NCI-H2081 treated with DMSO at 0.1 percent for 48 hours (cell line): ENCODE data around the gene GPD1.
"Not testable (repeated sequence)": the region's sequence is repeated elsewhere in the genome, so short reads cannot be mapped to it uniquely, and the experiment has no call there.

Experiments used
- DNase-seq: peaks from one replicate; lab custom pipeline; 2025; lab: John Stamatoyannopoulos, UW

The GPD1 gene

DNA sequence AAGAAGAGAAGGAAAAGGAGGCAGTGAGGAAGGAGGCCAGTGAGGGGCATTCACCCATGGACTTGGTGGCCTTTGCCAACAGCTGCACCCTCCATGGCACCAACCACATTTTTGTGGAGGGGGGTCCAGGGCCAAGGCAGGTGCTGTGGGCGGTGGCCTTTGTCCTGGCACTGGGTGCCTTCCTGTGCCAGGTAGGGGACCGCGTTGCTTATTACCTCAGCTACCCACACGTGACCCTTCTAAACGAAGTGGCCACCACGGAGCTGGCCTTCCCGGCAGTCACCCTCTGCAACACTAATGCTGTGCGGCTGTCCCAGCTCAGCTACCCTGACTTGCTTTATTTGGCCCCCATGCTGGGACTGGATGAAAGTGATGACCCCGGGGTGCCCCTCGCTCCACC lies 30.1 kb upstream of the GPD1 start:
- no peak for DNase-seq

DNA sequence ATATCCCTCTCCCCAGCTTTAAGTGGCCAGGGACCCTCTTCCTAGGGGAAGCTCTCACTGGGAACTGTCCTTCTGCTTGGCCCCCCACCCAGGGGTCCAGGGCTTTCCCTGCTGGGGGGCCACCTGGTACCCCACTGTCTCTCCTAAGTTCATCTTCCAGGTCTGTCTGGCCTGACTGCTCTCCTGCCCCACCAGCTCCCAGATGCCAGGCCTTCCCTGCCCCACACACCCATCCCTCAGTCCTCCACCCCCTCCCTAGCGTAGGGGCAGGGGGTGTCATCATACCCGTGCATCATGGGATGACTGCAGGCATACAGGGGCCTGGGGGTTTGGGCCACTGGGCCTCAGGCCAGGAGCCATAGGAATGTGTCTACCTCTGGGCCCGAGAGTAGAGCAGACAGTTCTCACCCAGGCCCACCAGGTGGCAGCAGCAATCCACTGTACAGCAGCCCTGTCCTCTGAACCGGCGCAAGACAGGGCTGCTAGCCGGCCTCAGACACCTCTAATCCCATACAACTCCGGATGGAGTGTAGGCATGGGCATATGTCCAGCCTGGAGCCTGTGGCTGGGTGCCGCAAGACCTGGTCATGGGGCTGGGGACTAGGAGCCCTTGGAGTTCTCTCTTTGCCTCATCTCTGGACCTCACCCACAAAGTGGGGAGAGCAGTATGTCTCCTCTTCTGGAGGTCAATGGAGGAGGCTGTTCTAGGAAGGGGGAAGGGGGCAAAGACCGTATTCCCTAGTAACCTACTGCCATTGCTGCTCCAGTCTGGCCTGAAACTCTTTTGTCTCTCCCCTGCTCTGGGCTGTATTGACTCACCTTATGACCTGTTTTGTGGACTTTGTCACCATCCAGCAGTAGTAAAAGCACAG lies 28.6 kb upstream of the GPD1 start:
- DNase-seq, result no peak

DNA sequence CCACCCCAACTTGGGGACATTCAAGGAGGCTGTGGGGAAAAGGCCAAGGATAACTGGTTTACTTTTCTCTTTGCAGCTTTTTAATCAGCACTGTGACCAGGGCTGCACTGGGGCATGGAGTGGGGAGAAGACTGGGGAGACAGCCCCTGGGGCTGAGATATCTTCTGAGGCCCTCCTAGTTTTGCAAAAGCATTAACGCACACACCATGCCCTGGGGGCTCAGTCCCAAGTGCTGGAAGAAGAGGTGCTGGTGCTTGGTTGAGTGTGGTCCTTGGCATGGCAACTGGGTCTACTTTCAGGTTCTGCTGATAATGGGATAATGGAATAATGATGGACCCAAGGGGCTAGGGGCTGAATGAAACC lies 28.0 kb upstream of the GPD1 start:
- DNase-seq, result no peak

DNA sequence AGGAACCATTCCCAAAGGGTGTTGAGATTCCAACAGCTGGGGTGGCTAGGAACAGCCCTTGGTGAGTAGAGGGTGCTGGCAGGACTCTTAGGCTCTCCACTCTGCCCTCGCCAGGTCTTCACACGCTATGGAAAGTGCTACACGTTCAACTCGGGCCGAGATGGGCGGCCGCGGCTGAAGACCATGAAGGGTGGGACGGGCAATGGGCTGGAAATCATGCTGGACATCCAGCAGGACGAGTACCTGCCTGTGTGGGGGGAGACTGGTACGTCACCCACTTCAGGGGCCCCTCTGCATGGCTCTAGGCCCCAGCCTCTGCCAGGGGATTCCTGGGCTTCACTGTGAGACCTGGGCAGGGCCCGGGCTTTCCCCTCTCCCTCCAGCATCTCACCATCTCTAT lies 26.7 kb upstream of the GPD1 start:
- no peak for DNase-seq

DNA sequence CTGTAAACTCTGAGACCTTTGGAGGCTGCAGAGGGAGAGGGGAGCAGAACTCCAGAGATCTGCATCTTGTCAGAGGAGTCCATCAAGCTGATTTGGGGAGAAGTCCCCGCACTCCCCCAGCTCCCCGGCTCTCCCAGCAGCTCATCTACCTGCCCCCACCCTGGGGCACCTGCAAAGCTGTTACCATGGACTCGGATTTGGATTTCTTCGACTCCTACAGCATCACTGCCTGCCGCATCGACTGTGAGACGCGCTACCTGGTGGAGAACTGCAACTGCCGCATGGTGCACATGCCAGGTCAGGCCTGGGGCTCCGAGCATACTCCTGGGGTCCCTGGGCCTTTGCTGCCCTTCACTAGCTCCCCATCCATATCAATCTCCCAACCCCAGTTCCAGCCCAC lies 25.5 kb upstream of the GPD1 start:
- DNase-seq, result no peak

DNA sequence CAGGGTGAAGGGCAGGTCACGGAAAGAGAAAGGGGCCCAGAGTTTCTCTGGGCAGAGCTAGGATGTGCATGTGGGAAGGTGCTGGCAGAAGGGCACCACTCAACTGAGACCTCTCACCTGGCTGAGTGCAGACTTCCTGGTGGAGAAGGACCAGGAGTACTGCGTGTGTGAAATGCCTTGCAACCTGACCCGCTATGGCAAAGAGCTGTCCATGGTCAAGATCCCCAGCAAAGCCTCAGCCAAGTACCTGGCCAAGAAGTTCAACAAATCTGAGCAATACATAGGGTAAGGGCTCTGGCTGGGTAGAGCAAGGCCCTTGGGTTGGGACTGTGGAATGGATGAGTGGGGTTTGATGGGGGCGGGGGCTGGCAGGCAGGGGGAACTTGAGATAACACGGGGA lies 24.0 kb upstream of the GPD1 start:
- DNase-seq, result no peak

DNA sequence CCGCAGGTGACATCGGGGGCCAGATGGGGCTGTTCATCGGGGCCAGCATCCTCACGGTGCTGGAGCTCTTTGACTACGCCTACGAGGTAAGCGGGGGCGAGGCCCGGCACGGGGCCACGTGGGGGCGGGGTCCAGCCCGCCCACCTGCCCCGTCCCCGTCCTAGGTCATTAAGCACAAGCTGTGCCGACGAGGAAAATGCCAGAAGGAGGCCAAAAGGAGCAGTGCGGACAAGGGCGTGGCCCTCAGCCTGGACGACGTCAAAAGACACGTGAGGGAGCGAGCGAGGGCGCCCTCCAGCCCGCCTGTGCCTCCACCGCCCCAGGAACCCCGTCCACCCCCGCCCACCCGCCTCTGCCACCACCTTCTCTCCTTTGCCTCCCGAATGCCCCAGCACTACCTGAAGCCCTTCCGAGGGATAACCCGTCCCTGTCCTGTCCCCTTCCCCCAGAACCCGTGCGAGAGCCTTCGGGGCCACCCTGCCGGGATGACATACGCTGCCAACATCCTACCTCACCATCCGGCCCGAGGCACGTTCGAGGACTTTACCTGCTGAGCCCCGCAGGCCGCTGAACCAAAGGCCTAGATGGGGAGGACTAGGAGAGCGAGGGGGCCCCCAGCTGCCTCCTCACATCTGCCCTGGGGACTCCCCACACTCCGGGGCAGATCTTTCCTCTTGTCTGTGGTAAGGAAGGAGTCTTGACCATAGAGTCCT lies 22.6 kb upstream of the GPD1 start:
- DNase-seq, result no peak

DNA sequence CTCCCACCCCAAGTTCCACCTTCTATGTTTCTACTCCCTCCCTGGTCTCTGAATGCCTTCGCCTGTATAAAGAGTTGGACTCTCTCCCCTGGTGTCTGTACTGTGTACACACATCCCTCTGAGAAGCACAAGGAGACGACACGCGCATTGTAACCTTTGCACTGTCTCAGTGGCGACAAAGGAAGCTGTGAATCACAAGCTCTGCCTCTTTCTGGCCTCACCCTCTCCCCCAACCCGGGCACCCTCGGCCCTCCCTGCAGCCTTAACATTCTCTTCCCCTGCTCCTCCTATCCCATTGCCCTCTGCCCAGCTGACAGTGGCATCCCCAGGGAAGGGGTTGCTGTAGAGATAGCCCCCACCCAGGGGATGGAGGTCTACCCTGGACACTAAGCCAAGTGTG lies 21.2 kb upstream of the GPD1 start:
- no peak for DNase-seq

DNA sequence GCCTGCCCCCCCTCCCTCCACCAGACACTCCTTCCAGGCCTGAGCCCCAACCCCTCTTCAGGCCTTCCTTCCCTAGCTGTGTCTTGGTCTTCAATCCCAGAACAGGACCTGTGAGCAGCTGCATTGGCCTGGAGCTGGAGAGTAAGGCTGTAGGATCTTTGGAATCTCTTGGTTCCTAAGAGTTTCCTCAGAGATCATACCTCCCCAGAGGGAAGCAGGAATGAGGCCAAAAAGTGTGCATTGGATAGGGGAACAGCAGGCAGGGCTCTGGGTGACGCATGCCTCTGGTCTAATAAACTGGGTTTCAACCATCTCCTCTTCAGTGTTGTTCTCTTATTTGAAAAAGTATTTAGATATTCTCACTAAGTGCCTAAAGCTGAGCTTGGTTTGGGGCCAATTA lies 20.5 kb upstream of the GPD1 start:
- no peak for DNase-seq

DNA sequence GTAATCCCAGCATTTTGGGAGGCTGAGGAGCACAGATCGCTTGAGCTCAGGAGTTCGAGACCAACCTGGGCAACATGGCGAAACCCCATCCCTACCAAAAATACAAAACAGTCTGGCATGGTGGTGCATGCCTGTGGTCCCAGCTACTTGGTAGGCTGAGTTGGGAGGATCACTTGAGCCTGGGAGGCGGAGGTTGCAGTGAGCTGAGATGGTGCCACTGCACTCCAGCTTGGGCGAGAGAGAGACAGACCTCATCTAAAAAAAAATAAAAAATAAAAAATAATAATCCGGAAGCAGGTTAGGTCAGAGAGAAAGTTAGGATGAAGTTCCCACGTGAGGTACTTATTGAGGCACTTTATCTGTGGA lies 19.4 kb upstream of the GPD1 start:
- DNase-seq, result not testable (repeated sequence)

DNA sequence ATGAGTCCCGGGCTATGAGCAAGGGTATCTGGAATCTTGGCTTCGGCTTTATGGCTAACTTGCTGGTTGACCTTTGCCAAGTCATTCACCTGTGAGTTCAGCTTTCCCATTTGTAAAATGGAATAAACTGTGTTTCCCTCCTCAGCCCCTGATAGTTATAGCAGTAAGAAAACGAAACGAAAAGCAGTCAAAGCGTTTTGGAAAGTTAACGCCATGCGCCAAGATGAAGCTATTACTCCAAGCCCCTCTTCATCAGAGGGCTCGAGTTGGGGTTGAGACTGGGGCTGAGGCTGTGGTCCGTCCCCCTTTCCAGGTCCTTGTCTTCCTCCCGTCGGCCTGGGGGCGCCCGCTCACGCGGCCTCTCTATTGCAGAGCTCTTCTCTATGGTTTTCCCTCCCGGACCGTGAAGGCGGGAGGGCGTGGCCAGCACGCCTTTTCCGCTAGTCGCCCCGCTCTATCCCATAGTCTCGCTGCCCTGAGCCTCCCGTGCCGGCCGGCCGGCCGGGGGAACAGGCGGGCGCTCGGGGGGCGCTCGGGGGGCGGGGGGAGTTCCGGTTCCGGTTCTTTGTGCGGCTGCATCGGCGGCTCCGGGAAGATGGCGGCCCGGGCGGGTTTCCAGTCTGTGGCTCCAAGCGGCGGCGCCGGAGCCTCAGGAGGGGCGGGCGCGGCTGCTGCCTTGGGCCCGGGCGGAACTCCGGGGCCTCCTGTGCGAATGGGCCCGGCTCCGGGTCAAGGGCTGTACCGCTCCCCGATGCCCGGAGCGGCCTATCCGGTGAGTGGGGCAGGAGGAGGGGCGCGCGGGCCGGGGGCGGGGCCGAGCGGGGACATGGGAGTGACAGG lies 18.8 kb upstream of the GPD1 start, which contains the start of gene SMARCD1:
SMARCD1 (plus strand) TSS at position 568 of the 840 bp plus-strand sequence; CDS start at position 596, 28 bp downstream.
- DNase-seq, result peak; percentile 86

DNA sequence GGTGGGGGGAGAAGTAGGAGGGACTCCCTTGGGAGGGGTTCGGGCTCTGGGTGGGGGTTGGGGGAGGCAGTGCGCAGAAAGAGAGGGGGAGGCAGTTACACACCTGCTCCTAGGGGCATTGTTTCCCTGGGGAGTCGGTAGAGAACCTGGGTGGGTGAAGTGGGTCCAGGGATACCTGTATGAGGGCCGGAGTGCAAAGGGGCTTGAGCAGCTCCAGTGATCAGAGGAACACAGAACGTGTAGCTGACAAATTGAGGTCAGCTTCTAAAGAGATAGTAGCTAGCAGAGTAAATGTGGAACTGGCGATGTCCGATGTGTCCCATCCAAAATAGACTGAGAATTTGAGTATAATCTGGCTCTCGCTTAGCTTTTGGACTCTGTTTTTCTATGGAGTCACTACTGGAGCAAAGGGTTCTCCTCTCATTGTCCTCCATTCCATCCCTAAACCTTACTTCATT lies 18.2 kb upstream of the GPD1 start:
- DNase-seq, result no peak

DNA sequence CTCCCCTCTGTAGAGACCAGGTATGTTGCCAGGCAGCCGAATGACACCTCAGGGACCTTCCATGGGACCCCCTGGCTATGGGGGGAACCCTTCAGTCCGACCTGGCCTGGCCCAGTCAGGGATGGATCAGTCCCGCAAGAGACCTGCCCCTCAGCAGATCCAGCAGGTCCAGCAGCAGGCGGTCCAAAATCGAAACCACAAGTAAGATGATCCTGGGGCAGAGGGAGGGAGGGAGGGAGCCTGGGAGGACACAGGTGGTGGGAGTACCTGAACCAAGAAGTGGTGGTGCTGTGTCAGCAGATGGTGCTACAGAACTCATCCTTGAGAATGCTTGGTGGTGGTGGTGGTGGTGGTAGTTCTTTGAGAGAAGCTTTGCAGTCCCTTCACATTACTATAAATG lies 17.7 kb upstream of the GPD1 start:
- no peak for DNase-seq

DNA sequence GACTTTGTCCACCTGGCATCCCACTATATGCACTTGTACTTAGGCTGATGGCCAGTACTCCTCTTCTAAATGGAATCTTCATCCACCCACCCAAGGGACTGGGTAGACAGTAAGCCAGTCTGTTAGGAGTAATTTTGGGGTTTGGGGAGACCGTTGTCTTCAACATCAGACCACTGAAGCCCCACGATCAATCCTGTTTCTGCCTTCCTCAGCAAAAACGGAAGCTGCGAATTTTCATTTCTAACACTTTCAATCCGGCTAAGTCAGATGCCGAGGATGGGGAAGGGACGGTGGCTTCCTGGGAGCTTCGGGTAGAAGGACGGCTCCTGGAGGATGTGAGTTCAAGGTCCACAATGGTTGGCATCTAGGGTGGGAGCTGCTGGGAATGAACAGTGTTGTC lies 16.7 kb upstream of the GPD1 start:
- DNase-seq, result no peak

DNA sequence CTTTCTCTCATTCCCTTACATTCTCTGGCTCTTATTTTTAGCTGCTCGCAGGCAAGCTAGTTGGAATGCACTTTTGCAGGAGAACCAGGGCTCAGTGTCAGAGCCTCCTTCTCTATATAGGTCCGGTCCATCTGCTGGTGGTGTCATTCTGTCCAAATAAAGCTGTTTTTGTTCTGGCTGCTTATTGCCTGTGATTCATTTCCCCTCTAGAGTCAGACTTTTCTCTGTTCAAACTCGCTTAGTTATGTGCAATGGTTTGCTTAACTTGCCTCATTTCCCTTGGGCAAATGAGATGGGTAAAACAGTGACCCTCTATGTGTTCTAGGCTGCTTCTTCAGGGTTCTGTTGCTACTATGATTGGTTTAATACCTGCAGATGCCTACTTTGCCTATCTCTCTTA lies 15.8 kb upstream of the GPD1 start:
- no peak for DNase-seq

DNA sequence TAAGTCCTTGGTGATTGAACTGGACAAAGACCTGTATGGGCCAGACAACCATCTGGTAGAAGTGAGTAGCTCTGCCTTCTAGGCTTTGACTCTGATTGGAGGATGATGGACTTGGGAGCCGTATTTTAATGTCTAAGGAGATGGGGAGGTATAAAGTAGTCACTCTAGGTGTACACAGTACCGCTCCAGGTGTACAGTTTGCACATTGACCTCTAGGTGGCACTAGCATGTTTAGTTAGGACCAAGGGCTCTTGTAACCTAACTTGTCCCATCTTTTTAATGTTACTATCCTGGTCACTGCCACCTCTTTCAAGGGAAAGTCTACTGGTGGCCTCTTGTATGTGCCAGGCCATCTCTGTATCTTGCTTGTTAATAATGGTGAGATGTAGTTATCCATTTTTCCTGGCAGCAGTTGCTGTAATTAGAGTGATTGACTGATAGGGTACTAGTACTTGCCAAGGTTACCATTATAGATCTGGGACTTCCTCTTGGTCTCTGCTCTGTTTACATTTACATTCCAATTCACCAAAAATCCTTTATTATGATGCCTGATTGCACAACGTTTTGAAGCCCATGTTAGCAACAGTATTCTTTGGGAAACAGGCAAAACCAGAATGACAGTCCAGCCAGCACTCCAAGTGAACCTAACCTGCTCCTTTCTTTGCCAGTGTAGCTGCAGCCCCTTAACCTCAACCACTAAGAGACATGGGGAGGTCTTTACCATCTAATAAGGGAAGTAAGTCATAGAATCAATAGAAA lies 15.1 kb upstream of the GPD1 start:
- DNase-seq, result peak; percentile 36

DNA sequence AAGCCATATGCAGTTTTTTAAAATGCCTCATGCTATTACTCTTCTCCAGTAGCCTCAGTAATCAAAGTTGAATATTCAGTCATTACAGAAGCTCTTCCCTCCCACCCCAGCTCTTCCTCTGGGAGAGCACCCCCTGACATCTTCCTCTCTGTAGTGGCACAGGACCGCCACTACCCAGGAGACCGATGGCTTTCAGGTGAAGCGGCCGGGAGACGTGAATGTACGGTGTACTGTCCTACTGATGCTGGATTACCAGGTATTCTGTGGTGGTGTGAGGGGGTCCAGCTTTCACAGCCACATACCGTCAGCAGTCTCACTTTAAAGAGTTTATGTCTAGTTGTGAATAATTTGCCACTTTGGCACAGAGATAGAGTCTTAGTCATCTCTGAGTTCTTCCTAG lies 14.1 kb upstream of the GPD1 start:
- no peak for DNase-seq

DNA sequence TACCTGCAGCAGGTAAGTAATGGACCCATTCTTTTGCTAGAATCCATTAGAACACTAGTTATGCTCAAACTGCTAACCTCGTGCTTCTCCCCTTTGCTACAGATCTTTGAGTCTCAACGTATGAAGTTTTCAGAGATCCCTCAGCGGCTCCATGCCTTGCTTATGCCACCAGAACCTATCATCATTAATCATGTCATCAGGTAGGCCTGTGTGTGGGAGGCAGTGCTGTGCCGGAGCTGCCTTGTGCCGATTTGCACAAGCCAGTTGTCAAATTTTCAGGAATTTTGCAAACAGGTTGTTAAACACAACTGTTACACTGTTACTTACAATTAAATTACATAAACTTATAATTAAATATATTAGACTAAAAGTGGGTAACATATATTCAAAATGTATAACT lies 13.4 kb upstream of the GPD1 start:
- no peak for DNase-seq

DNA sequence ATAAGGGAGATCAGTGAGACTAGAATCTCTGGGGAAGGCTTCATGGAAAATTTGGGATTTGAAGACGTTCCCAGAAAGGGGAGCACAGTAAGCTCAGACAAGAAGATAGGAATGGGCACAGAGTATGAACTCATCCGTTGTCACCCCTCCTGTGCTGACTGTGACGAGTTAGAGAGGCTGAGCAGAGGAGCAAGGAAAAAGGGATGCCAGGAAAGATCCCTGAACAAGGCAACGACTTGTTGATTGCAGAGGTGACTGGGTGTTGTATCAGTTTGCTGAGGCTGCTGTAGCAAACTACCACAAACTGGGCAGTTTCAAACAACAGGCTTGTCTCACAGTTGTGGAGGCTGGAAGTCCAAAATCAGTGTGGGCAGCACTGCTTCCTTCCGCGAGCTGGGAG lies 5.9 kb upstream of the GPD1 start:
- DNase-seq, result no peak

DNA sequence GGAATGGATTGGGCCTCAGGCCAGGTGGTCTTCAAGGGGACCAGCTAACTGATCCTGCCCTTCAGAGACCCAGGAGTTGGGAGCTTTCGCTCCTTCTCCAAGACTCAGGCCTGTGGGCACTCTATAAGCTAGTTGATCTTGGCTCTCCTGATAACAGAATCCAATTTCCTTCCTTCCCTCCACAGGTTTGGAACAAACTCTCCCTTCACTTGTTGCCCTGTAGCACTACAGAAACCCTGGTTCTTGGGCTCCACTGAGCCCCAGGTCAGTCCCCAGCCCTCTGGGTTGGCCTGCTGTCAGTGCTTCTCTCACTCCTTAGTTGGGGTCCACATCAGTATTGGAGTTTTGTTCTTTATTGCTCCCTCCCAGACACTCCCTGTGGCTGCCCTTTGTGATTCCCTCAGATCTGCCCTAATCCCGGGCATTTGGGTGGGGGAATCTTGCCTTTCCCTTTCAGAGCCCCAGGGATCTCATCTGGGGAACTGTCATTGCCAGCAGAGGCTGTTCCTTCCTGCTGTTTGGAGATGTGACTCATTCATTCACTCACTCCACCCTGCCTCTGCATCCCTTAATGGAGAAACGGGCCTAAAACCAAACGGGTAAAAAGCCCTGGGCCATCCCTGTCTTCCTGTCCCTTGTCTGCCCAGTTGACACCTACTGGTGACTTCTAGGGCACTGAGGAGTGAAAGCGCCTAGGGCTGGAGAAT lies 4.4 kb upstream of the GPD1 start:
- no peak for DNase-seq

DNA sequence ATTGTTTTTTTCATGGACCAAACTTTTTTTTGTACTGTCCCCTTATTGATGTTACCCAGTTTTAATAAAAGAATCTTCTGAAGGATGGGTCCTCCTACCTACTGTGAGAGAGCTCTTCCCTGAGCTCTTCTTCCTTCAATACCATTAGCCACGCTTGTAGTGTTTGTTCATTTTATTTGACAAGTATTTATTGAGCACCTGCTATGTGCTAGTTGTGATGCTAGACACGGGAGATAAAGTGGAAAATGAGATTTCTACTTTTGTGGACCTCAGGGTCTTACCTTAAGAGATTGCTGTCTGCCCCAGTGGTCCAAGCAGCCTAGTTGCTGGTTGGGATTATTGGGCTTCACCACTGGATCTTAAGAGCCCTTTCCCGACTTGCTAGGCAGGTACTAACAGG lies 3.2 kb upstream of the GPD1 start:
- no peak for DNase-seq
